HUES48 (cell line): ENCODE results near the gene IP6K3.

Experiments
- H3K27ac ChIP-seq: one replicate; pipeline ENCODE4 v1.7.0; 2013; ENCODE audit warnings: low read depth, low read length, inconsistent platforms
- H3K27me3 ChIP-seq: 2 replicates; pipeline ENCODE4 v1.6.1; 2013; ENCODE audit warnings: mild to moderate bottlenecking, low read length; ENCODE audit not compliant: control insufficient read depth, insufficient read depth
- H3K36me3 ChIP-seq: 2 replicates; pipeline ENCODE4 v1.6.1; 2013; ENCODE audit warnings: low read length; ENCODE audit not compliant: control insufficient read depth, insufficient read depth
- H3K4me1 ChIP-seq: 2 replicates; pipeline ENCODE4 v1.6.1; 2013; ENCODE audit warnings: mild to moderate bottlenecking, low read length; ENCODE audit not compliant: control insufficient read depth, insufficient read depth
- H3K4me3 ChIP-seq: 2 replicates; pipeline ENCODE4 v1.5.1; 2013; ENCODE audit warnings: mild to moderate bottlenecking, low read depth, low read length
- H3K9ac ChIP-seq: 2 replicates; pipeline ENCODE4 v1.6.1; 2013; ENCODE audit warnings: mild to moderate bottlenecking, low read depth, low read length, moderate library complexity
- H3K9me3 ChIP-seq: 2 replicates; pipeline ENCODE4 v1.6.1; 2013; ENCODE audit warnings: low read length; ENCODE audit not compliant: control insufficient read depth, insufficient read depth

The IP6K3 gene

DNA sequence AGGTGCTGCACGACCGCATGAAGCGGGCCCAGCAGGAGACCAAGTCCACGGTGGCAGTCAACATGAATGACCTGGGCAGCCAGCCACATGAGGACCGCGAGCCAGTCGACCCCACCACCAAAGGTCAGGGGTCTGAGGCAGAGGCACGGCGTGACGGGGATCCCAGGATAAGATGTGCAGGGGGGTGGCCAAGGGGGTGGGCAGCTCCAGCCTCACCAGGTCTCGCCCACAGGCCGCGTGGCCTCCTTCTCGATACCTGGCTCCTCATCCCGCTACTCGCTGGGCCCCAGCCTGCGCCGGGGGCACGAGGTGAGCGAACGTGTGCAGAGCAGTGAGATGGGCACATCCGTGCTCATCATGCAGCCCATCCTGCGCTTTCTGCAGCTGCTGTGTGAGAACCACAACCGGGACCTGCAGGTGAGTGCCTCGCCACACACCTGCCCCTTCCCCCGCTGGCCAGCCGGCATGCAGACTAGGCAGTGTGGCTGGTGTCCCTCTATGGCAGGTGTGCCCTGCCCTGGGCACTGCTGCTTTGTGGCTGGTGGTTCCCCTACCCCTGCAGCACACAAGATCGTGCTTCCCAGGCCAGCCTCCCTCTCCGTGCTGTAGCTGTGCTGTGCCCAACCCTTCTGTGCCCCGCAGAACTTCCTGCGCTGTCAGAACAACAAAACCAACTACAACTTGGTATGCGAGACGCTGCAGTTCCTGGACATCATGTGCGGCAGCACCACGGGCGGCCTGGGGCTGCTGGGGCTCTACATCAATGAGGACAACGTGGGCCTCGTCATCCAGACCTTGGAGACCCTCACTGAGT, 61.1 kb downstream of the IP6K3 start:
- no peaks in the 10 kb centered on the region for H3K9me3 ChIP-seq
- no peak overlapping the region for H3K4me3 ChIP-seq
- H3K9ac ChIP-seq = no peak overlapping the region
- H3K4me1 ChIP-seq = no peaks in the 10 kb centered on the region
- peaks cover 88% of the 10 kb centered on the region for H3K36me3 ChIP-seq
- H3K27ac ChIP-seq = no peak overlapping the region
- no peaks in the 10 kb centered on the region for H3K27me3 ChIP-seq

DNA sequence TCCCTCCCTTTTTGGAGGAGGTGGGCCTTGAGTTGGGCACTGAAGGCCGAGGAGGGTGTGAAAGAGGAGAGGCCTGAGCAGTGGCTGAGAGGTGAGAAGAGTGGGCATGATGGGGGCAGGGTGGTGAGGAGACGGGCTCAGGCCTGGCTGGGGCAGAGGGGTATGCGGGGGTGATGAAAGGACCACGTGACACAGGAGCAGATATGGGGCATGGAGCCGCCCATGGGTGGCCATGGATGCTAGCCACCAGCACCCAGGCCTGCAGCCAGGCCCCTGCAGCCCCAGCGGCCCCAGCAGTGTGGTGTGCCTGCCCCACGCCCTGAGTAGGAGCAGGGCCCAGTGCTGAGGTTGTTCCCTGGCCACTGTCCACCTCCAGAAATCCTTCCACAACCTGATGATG, 61.7 kb downstream of the IP6K3 start:
- Histone ChIP-seq H3K4me3 (no peak overlapping the region), H3K9ac (no peak overlapping the region), H3K36me3 (peaks cover 89% of the 10 kb centered on the region), H3K27me3 (no peaks in the 10 kb centered on the region), H3K4me1 (no peaks in the 10 kb centered on the region), H3K9me3 (no peaks in the 10 kb centered on the region), H3K27ac (no peak overlapping the region)

DNA sequence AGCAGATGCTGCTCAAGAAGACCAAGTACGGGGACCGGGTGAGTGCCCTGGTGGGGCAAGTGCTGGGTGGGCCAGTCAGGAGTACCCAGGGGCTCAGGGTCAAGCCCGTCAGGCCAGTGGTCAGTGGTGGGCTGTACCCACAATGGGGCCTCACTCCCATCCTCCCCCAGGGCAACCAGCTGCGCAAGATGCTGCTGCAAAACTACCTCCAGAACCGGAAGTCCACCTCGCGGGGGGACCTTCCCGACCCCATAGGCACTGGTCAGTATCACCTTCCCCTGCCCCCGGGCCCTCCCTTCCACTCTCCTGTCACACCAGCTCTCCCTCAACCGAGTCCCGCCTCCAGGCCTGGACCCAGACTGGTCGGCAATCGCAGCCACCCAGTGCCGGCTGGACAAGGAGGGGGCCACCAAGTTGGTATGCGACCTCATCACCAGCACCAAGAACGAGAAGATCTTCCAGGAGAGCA, 62.2 kb downstream of the IP6K3 start:
- Histone ChIP-seq H3K9ac (no peak overlapping the region), H3K4me3 (no peak overlapping the region), H3K9me3 (no peaks in the 10 kb centered on the region), H3K27me3 (no peaks in the 10 kb centered on the region), H3K27ac (no peak overlapping the region), H3K36me3 (peaks cover 89% of the 10 kb centered on the region), H3K4me1 (no peaks in the 10 kb centered on the region)

DNA sequence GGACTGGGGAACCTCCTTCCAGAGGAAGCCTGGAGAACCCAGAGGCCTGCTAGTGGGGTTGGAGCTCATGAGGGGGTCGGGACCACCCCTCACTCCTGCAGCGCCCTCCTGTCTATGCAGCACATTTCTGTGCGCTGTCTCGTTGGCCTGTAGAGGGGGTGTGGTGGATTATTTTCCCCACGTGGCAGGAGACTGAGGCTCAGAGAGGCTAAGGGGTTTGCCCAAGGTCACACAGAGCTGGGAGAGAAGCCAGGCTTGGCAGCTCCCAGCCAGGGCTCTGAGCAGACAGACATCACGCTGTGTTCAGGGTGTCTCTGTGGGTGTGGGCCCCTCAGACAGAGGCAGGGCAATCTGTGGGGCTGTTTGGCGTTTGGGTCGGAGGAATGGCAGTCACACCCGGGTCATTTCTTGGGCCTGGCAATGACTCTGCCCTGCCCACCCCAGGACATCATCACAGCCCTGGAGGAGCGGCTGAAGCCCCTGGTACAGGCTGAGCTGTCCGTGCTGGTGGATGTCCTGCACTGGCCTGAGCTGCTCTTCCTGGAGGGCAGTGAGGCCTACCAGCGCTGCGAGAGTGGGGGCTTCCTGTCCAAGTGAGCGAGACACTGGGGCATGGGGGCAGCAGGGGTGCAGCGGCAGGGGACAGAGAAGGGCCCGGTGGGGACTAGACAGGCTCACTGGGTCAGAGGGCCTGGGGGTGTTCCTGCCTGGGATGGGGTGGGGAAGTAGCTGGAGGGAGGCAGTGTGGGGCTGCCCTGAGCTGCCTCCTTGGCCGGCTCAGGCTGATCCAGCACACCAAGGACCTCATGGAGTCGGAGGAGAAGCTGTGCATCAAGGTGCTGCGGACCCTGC, 62.9 kb downstream of the IP6K3 start:
- H3K36me3 ChIP-seq = peaks cover 89% of the 10 kb centered on the region
- no peak overlapping the region for H3K4me3 ChIP-seq
- no peak overlapping the region for H3K27ac ChIP-seq
- H3K9ac ChIP-seq = no peak overlapping the region
- no peaks in the 10 kb centered on the region for H3K9me3 ChIP-seq
- no peaks in the 10 kb centered on the region for H3K27me3 ChIP-seq
- no peaks in the 10 kb centered on the region for H3K4me1 ChIP-seq

DNA sequence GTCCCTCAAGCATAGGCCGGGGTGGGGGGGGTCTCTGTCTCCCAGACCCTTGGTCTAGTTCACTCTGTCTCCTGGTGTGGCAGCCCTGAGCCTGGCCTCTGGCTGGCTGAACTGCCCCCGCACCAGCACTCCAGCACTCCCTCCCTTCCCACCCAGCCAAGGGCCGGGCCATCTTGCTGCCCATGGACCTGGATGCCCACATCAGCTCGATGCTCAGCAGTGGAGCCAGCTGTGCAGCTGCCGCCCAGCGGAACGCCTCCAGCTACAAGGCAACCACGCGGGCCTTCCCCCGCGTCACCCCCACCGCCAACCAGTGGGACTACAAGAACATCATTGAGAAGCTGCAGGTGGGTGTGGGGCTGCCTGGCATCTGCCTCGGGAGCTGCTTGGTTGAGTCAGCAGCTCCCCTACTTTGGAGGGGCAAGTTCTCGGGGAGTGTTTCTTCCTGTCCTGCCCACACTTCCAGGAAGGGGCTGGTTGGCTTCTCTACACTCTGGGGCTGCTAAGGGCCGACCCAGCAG, 63.6 kb downstream of the IP6K3 start:
- Histone ChIP-seq H3K9me3 (no peaks in the 10 kb centered on the region), H3K4me1 (no peaks in the 10 kb centered on the region), H3K4me3 (no peak overlapping the region), H3K27ac (no peak overlapping the region), H3K9ac (no peak overlapping the region), H3K27me3 (no peaks in the 10 kb centered on the region), H3K36me3 (peaks cover 87% of the 10 kb centered on the region)

DNA sequence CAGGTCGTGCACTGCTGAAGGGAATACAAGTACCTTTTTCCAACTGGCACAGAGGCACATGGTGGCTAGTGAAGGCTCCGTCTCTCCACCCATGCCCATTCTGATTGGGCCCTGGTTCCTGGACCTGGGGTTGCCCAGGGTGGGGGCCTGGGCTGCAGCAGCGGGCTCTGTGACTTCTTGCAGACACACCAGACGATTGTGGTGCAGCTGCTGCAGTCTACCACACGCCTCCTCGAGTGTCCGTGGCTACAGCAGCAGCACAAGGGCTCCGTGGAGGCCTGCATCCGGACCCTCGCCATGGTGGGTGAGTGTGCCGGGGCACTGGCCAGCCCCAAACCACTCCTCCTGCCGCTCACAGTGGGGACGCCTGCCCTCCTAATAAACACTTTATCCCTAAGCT, 64.4 kb downstream of the IP6K3 start:
- Histone ChIP-seq H3K27ac (no peak overlapping the region), H3K4me3 (no peak overlapping the region), H3K9me3 (no peaks in the 10 kb centered on the region), H3K4me1 (no peaks in the 10 kb centered on the region), H3K36me3 (peaks cover 87% of the 10 kb centered on the region), H3K9ac (no peak overlapping the region), H3K27me3 (no peaks in the 10 kb centered on the region)

DNA sequence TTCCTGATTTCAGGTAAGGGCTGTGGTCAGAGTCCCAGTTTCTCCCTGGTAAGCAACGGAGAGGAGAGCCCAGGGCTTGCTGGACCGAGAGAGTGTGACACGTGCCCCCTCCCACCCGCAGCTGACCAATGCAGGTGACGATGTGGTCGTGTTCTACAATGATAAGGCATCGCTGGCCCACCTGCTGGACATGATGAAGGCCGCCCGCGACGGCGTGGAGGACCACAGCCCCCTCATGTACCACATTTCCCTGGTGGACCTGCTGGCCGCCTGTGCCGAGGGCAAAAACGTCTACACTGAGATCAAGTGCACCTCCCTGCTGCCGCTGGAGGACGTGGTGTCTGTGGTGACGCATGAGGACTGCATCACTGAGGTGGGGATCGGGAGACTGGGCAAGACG, 66.9 kb downstream of the IP6K3 start:
- H3K4me1 ChIP-seq = no peaks in the 10 kb centered on the region
- no peak overlapping the region for H3K4me3 ChIP-seq
- H3K36me3 ChIP-seq = peaks cover 84% of the 10 kb centered on the region
- H3K27ac ChIP-seq = no peak overlapping the region
- H3K9ac ChIP-seq = no peak overlapping the region
- H3K27me3 ChIP-seq = no peaks in the 10 kb centered on the region
- no peaks in the 10 kb centered on the region for H3K9me3 ChIP-seq

DNA sequence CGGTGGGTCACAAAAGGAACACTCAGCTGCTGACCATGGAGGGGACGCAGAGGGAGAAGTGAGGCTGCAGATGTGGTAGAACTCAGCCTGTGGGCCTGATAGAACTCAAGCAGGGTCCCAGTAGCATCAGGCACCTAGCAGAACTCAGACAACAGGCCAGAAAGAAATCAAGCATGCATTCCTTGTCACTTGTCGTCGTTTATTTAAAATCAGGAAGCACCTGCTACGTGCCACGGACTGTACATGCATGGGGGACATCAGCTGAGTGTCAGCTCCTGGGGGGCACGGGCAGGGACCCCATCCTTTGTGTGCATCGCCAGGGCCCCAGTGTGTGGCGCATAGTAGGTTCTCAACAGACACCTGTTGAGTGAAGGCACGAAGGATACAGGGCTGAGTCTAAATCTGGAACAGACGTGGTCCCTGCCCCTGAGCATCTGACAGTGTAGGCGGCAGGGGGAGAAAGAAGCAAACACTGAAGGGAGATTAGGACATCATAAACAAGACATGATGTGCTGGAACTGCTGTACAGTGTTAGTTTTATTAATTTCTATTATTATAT, 67.7 kb downstream of the IP6K3 start:
- Histone ChIP-seq H3K9me3 (no peaks in the 10 kb centered on the region), H3K27me3 (no peaks in the 10 kb centered on the region), H3K36me3 (peaks cover 84% of the 10 kb centered on the region), H3K27ac (no peak overlapping the region), H3K9ac (no peak overlapping the region), H3K4me3 (no peak overlapping the region), H3K4me1 (no peaks in the 10 kb centered on the region)

DNA sequence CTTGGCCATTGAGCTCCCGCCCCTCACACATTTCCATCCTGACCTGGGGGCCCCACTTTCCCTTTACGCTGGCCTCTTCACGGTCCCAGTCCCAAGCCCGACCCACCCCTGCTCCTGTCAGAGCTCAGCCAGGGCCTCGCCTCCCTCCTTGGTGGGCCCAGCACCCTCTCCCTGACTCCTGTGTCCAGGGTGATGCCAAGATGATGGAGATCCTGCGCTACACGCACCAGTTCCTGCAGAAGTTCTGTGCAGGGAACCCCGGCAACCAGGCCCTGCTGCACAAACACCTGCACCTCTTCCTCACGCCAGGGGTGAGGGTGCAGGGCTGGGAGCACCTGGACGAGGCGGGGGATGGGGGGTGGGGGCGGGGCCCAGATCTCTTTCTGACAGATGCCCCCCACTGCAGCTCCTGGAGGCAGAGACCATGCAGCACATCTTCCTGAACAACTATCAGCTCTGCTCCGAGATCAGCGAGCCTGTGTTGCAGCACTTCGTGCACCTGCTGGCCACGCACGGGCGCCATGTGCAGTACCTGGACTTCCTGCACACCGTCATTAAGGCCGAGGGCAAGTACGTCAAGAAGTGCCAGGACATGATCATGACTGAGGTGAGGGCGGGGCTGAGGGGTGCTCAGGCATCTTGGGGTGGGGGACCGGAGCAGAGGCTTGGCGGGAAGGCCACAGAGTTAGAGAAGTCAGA, 68.3 kb downstream of the IP6K3 start:
- Histone ChIP-seq H3K9ac (no peak overlapping the region), H3K27ac (no peak overlapping the region), H3K4me3 (no peak overlapping the region), H3K27me3 (no peaks in the 10 kb centered on the region), H3K4me1 (no peaks in the 10 kb centered on the region), H3K9me3 (no peaks in the 10 kb centered on the region), H3K36me3 (peaks cover 84% of the 10 kb centered on the region)

DNA sequence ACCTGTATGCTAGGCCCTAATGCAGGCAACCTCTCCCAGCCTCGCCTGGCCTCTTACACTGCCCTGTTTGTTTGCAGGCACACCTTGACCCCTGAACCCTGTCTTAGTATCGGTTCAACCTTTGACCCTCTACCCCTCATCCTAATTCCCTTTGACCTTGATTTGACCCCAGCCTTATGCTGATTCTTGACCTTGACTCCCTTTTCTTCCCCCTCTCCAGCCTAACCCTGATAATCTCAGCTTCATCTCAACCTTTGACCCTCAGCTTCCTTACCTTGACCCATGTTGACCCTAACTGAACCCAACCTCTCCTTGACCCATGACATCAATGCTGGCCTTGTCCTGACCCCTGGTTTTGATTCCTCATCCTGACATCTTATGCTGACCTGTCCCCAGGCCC, 69.0 kb downstream of the IP6K3 start:
- peaks cover 82% of the 10 kb centered on the region for H3K36me3 ChIP-seq
- H3K4me1 ChIP-seq = no peaks in the 10 kb centered on the region
- H3K27me3 ChIP-seq = no peaks in the 10 kb centered on the region
- no peak overlapping the region for H3K9ac ChIP-seq
- no peak overlapping the region for H3K4me3 ChIP-seq
- no peak overlapping the region for H3K27ac ChIP-seq
- no peaks in the 10 kb centered on the region for H3K9me3 ChIP-seq
